Spleen (tissue), 11 donors: Measurements from ENCODE around the gene PELI3. TPM values are rescaled to one million over a fixed set of nuclear protein-coding genes. Genes with fewer than 3 reads are reported as not detected.
"Not testable (repeated sequence)": the region's sequence is repeated elsewhere in the genome, so short reads cannot be mapped to it uniquely, and the experiment has no call there.

ENCODE experiments used
- DNase-seq: peaks from one replicate; pipeline ENCODE4 v3.0.0-alpha.2; 2020
- H3K27ac ChIP-seq, 8 donors: fragments of 200-600 bp; sonication (generic) in 7 of 8; 1 replicate in 4 of 8; 2 replicates in 4 of 8; pipeline versions ENCODE4 v1.5.0 to v1.8.0; 2016 to 2021; ENCODE audit warnings: inconsistent platforms in 4 of 8, mild to moderate bottlenecking in 4 of 8, moderate library complexity in 1 of 8
- H3K27me3 ChIP-seq, 7 donors: fragments of 200-600 bp; sonication (generic) in 6 of 7; replicated peaks in 1 of 7; 1 replicate in 4 of 7; 2 replicates in 3 of 7; pipeline versions ENCODE4 v1.5.0 to v1.8.0; 2016 to 2021; ENCODE audit warnings: inconsistent platforms in 3 of 7, mild to moderate bottlenecking in 1 of 7
- H3K36me3 ChIP-seq, 6 donors: fragments of 200-600 bp; sonication (generic) in 5 of 6; 1 replicate in 4 of 6; 2 replicates in 2 of 6; pipeline versions ENCODE4 v1.5.0 to v1.8.0; 2016 to 2021; ENCODE audit warnings: inconsistent platforms in 2 of 6
- H3K4me1 ChIP-seq, 6 donors: fragments of 200-600 bp; sonication (generic) in 5 of 6; 1 replicate in 3 of 6; 2 replicates in 3 of 6; pipeline versions ENCODE4 v1.5.0 to v1.8.0; 2016 to 2021; ENCODE audit warnings: inconsistent platforms in 3 of 6
- H3K4me3 ChIP-seq, 8 donors: fragments of 200-600 bp; sonication (generic) in 7 of 8; 1 replicate in 4 of 8; 2 replicates in 4 of 8; pipeline versions ENCODE4 v1.5.0 to v1.8.0; 2016 to 2021; ENCODE audit warnings: inconsistent platforms in 4 of 8, mild to moderate bottlenecking in 4 of 8, moderate library complexity in 2 of 8
- H3K9me3 ChIP-seq, 8 donors: fragments of 200-600 bp; sonication (generic) in 7 of 8; 1 replicate in 4 of 8; 2 replicates in 4 of 8; pipeline versions ENCODE4 v1.5.0 to v1.8.0; 2016 to 2021; ENCODE audit warnings: inconsistent platforms in 4 of 8
- POLR2A ChIP-seq, 3 donors: fragments of 450-650 bp; IDR thresholded peaks; one replicate each; pipeline ENCODE4 v1.5.1; 2017; ENCODE audit warnings: antibody characterized with exemption in 3 of 3, mild to moderate bottlenecking in 1 of 3
- POLR2AphosphoS5 ChIP-seq, 3 donors: sonication (generic); formaldehyde crosslinking; IDR thresholded peaks; one replicate each; pipeline ENCODE4 v1.5.1; 2017; ENCODE audit warnings: antibody characterized with exemption in 3 of 3
- WGBS, 5 donors: extraction: QIAGEN DNeasy Blood & Tissue Kit in 3 of 5; methylation state at CpG; one replicate each; pipeline versions ENCODE4 v1.1.5 to v1.1.7; 2013 to 2018; 5-methylcytosine and 5-hydroxymethylcytosine counted together
- intact Hi-C: fragments of 100-400 bp; cut with DNase I; formaldehyde crosslinking; loops from one replicate; pipeline ENCODE4 v1.15.0; 2023; ENCODE audit warnings: low total_unique reads
- polyA plus RNA-seq, 3 donors: library from polyadenylated mRNA; stranded (reverse); fragments of 200-250 nt; gene quantifications; one replicate each; pipeline ENCODE4 v1.2.1, GENCODE V29; 2013
- total RNA-seq, 7 donors: library from RNA; depleted of rRNA in 3 of 7; stranded (reverse); fragments of >200 nt in 3 of 7; fragmentation: NEBNext Ultra II Directional in 4 of 7; extraction: Animal tissue kit (Norgen Biotek cat#: 25700) in 4 of 7; gene quantifications; one replicate each; pipeline versions ENCODE4 v1.1.0 to v1.2.1, GENCODE V29; 2016 to 2021
- TF ChIP-seq, protein P1 (sequence below), 11 experiments: fragments of 200-600 bp in 7 of 11; fragments of 450-650 bp in 4 of 11; sonication (generic) in 4 of 11; IDR thresholded peaks in 8 of 11; conservative IDR thresholded peaks in 3 of 11; 1 replicate in 7 of 11; 2 replicates in 4 of 11; pipeline versions ENCODE4 v1.4.0 to v1.8.0; 2016 to 2021; ENCODE audit warnings: antibody characterized with exemption in 11 of 11, inconsistent platforms in 4 of 11, mild to moderate bottlenecking in 1 of 11
- donor health status: healthy with polysubstance abuse.
- donor health status: DM: no; HTN: no; CAD: no; lungs with moderate emphysema.
- donor health status: DM: no; HTN: no; CAD: no.
- donor health status: Bipolar disorder and iron deficiency.
- donor health status: healthy.
- donor health status: DM: no; HTN: no; CAD: no.
- donor health status: DM: yes; HTN: yes; CAD: no.

Gene PELI3
- total and polyA plus RNA-seq, 10 donors, result 2.4 to 14.6 (median 9.7) TPM

DNA sequence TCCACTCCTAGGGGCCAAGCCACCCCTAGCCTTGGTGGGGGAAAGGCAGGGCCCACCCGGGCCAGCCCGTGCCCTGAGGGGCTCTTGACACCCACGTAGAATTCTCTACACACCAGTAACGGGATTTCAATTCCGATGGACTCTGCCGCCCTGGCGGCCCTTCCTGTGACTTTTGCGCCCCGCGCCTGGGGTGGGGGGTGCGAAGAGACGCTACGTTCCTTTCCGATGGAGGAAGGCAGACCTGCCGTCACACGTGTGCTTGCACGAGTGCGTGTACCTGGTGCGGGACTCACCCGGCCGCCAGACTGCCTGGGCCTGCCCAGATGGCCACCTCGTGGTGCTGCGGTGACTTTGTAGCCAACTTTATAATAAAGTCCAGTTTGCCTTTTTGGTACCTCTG is 40.4 kb upstream of the PELI3 start:
- no peak overlapping the region for H3K27ac ChIP-seq
- peaks cover 0 to 4% (median under 1%) of the 10 kb centered on the region in 6 donors for H3K4me1 ChIP-seq
- no peaks in the 10 kb centered on the region for H3K36me3 ChIP-seq
- H3K9me3 ChIP-seq, result peaks cover 0 to 6% (median 0%) of the 10 kb centered on the region in 8 donors
- intact Hi-C loops, result no loop called here
- 62 to 81% (median 68%) methylated on average over 21 to 23 of the region's 23 CpGs for WGBS, 5 donors
- H3K4me3 ChIP-seq, result no peak overlapping the region
- DNase-seq, result no peak
- peaks cover 0 to 14% (median 0%) of the 10 kb centered on the region in 7 donors for H3K27me3 ChIP-seq
- TF ChIP-seq, protein P1, sequence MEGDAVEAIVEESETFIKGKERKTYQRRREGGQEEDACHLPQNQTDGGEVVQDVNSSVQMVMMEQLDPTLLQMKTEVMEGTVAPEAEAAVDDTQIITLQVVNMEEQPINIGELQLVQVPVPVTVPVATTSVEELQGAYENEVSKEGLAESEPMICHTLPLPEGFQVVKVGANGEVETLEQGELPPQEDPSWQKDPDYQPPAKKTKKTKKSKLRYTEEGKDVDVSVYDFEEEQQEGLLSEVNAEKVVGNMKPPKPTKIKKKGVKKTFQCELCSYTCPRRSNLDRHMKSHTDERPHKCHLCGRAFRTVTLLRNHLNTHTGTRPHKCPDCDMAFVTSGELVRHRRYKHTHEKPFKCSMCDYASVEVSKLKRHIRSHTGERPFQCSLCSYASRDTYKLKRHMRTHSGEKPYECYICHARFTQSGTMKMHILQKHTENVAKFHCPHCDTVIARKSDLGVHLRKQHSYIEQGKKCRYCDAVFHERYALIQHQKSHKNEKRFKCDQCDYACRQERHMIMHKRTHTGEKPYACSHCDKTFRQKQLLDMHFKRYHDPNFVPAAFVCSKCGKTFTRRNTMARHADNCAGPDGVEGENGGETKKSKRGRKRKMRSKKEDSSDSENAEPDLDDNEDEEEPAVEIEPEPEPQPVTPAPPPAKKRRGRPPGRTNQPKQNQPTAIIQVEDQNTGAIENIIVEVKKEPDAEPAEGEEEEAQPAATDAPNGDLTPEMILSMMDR (IDR thresholded peaks at IDR 0.05 in 8 of 11, conservative IDR thresholded peaks at IDR 0.05 in 3 of 11), result no peak
- TF ChIP-seq POLR2A (IDR thresholded peaks at IDR 0.05), result no peak
- TF ChIP-seq POLR2AphosphoS5 (IDR thresholded peaks at IDR 0.05), result no peak

DNA sequence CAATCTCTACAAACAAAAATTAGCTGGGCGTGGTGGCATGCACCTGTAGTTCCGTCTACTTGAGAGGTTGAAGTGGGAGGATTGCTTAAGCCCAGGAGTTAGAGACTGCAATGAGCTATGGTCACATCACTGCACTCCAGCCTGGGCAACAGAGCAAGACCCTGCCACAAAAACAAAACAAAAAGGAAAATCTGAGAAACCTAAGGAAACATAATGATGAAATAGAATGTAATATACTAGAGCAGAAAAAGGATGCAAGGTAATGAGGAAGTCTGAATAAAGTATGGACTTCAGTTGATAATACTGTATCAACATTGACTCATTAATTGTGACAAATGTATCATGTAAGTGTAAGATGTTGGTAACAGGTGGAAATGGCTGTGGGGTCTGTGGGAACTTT is 37.8 kb upstream of the PELI3 start:
- no peak overlapping the region for H3K27ac ChIP-seq
- H3K27me3 ChIP-seq, result peaks cover 0 to 14% (median 0%) of the 10 kb centered on the region in 7 donors
- peaks cover 0 to 11% (median 0%) of the 10 kb centered on the region in 6 donors for H3K4me1 ChIP-seq
- H3K4me3 ChIP-seq, result no peak overlapping the region
- peaks cover 0 to 25% (median 7%) of the 10 kb centered on the region in 6 donors for H3K36me3 ChIP-seq
- H3K9me3 ChIP-seq, result no peaks in the 10 kb centered on the region
- no peak for DNase-seq
- TF ChIP-seq POLR2A (IDR thresholded peaks at IDR 0.05), result no peak
- TF ChIP-seq POLR2AphosphoS5 (IDR thresholded peaks at IDR 0.05), result no peak
- TF ChIP-seq, protein P1 (IDR thresholded peaks at IDR 0.05 in 8 of 11, conservative IDR thresholded peaks at IDR 0.05 in 3 of 11), result no peak
- intact Hi-C loops, result no loop called here
- WGBS, 5 donors, result 85 to 96% (median 90%) methylated on average over 2 of the region's 2 CpGs

DNA sequence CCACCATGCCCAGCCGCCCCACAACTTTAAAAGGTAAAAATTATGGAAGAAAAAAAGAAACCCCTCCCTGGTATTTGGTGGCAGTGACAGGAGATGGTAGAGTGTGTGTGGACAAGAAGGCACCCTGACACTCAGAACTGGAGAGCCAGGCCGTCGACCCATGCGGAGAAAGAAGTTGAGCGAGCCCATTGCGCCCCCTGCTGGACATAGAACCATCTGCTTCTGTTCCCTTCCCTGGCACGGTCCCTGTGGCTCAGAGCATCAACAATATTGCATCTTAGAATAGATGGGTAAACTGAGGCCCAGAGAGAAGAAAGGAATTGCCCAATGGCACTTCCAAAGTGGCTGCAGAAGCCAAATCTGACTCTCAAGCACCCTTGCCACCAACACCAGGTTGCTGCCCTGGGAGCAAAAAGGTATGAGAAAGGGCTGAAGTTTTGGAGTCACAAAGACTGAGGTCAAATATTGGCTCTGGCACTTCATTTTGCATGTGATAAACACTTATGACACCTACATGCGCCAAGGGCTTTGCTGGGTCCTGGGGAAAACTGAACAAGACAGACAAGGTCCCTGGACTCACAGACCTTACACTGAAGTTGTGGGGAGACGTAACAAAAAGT is 36.6 kb upstream of the PELI3 start:
- intact Hi-C loops, result no loop called here
- Histone ChIP-seq H3K4me1 (peaks cover 0 to 11% (median 0%) of the 10 kb centered on the region in 6 donors), H3K4me3 (no peak overlapping the region), H3K27me3 (peaks cover 0 to 9% (median 0%) of the 10 kb centered on the region in 7 donors), H3K27ac (no peak overlapping the region), H3K36me3 (peaks cover 0 to 37% (median 17%) of the 10 kb centered on the region in 6 donors), H3K9me3 (no peaks in the 10 kb centered on the region)
- TF ChIP-seq POLR2A (IDR thresholded peaks at IDR 0.05), result no peak
- TF ChIP-seq, protein P1 (IDR thresholded peaks at IDR 0.05 in 8 of 11, conservative IDR thresholded peaks at IDR 0.05 in 3 of 11), result peak; percentile 44 to 87 (median 76)
- TF ChIP-seq POLR2AphosphoS5 (IDR thresholded peaks at IDR 0.05), result no peak
- 33 to 44% (median 36%) methylated on average over 9 of the region's 9 CpGs for WGBS, 5 donors
- DNase-seq, result peak; percentile 87

DNA sequence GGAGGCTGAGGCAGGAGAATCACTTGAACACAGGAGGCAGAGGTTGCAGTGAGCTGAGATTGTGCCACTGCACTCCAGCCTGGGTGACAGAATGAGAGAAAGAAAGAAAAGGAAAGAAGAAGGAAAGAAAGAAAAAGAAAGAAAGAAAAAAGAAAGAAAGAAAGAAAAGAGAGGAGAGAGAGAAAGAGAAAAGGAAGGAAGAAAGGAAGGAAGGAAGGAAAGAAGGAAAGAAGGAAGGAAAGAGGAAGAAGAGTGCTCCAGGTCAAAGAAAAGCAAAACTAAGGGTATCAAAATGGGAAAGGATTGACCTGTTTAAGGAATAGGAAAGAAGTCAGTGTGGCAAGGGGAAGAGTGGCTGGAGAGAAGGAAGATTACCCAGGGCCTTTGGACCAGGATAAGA is 35.4 kb upstream of the PELI3 start:
- intact Hi-C loops, H3K27ac ChIP-seq, H3K9me3 ChIP-seq, DNase-seq, H3K27me3 ChIP-seq, H3K4me3 ChIP-seq: not testable (repeated sequence)
- Histone ChIP-seq H3K36me3 (peaks cover 0 to 49% (median 28%) of the 10 kb centered on the region in 6 donors), H3K4me1 (peaks cover 0 to 11% (median 0%) of the 10 kb centered on the region in 6 donors)

DNA sequence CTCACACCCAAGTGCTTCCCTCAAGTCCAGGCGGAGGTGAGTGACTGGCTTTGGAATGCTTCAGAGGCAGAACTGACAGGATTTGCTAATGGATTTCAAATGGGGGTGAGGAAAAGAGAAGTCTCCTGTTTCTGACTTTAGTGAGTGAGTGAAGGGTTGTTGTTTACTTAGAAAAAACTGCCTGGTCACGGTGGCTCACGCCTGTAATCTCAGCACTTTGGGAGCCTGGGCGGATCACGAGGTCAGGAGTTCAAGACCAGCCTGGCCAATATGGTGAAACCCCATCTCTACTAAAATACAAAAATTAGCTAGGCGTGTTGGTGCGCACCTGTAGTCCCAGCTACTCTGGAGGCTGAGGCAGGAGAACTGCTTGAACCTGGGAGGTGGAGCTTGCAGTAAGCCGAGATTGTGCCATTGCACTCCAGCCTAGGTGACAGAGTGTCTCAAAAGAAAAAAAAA is 34.8 kb upstream of the PELI3 start:
- DNase-seq, H3K4me3 ChIP-seq, H3K27me3 ChIP-seq, intact Hi-C loops, H3K9me3 ChIP-seq: not testable (repeated sequence)
- WGBS, 5 donors, result 87 to 95% (median 88%) methylated on average over 8 of the region's 8 CpGs
- Histone ChIP-seq H3K36me3 (peaks cover 0 to 55% (median 33%) of the 10 kb centered on the region in 6 donors), H3K4me1 (peaks cover 0 to 11% (median 0%) of the 10 kb centered on the region in 6 donors), H3K27ac (peak overlapping the region in 1 of 8 donors; percentile 46)
